Loucy (cell line): ENCODE data around the gene SLC22A31.

Experiments
- H2AFZ ChIP-seq: fragments of 200-600 bp; sonication (generic); 2 replicates; pipeline ENCODE4 v1.6.0; 2016; ENCODE audit warnings: antibody characterized with exemption, mild to moderate bottlenecking, low read length, moderate library complexity
- H3F3A ChIP-seq: fragments of 200-600 bp; 2 replicates; pipeline ENCODE4 v1.6.0; 2016; ENCODE audit warnings: antibody characterized with exemption, low read depth, mild to moderate bottlenecking
- H3K27me3 ChIP-seq: fragments of 200-600 bp; sonication (generic); 2 replicates; pipeline ENCODE4 v1.6.1; 2014; ENCODE audit warnings: low read length, mild to moderate bottlenecking; ENCODE audit not compliant: insufficient read depth, poor library complexity, severe bottlenecking
- H3K36me3 ChIP-seq: fragments of 200-600 bp; sonication (generic); 2 replicates; pipeline ENCODE4 v1.6.1; 2016; ENCODE audit warnings: low read length; ENCODE audit not compliant: insufficient read depth
- H3K4me1 ChIP-seq: fragments of 200-600 bp; sonication (generic); 2 replicates; pipeline ENCODE4 v1.5.1; 2014; ENCODE audit warnings: low read length, mild to moderate bottlenecking; ENCODE audit not compliant: insufficient read depth, poor library complexity, severe bottlenecking
- H3K4me2 ChIP-seq: fragments of 200-600 bp; sonication (generic); 2 replicates; pipeline ENCODE4 v1.6.0; 2014; ENCODE audit warnings: antibody characterized with exemption, low read length, low read depth, mild to moderate bottlenecking; ENCODE audit not compliant: poor library complexity, severe bottlenecking
- H3K4me3 ChIP-seq: fragments of 200-600 bp; sonication (generic); 2 replicates; pipeline ENCODE4 v1.5.1; 2014; ENCODE audit warnings: low read length, mild to moderate bottlenecking, mixed read lengths; ENCODE audit not compliant: poor library complexity, severe bottlenecking
- H3K79me2 ChIP-seq: fragments of 200-600 bp; sonication (generic); 2 replicates; pipeline ENCODE4 v1.6.1; 2014; ENCODE audit warnings: low read length; ENCODE audit not compliant: insufficient read depth
- H3K9ac ChIP-seq: fragments of 200-600 bp; sonication (generic); 2 replicates; pipeline ENCODE4 v1.6.0; 2014; ENCODE audit warnings: mild to moderate bottlenecking, low read depth, low read length, moderate library complexity; ENCODE audit not compliant: poor library complexity, severe bottlenecking
- H3K9me2 ChIP-seq: fragments of 200-600 bp; sonication (generic); replicated peaks from 2 replicates; pipeline ENCODE4 v1.6.1; 2016; ENCODE audit warnings: low read depth, low read length, mixed read lengths
- H3K9me3 ChIP-seq: fragments of 200-600 bp; sonication (generic); 2 replicates; pipeline ENCODE4 v1.6.1; 2014; ENCODE audit warnings: mild to moderate bottlenecking, antibody characterized with exemption, low read length, low read depth; ENCODE audit not compliant: insufficient read depth
- H4K20me1 ChIP-seq: fragments of 200-600 bp; sonication (generic); 2 replicates; pipeline ENCODE4 v1.6.0; 2014; ENCODE audit warnings: antibody characterized with exemption, low read length, mild to moderate bottlenecking; ENCODE audit not compliant: insufficient read depth, poor library complexity, severe bottlenecking
- EZH2phosphoT487 ChIP-seq: fragments of 200-600 bp; IDR thresholded peaks from 2 replicates; pipeline ENCODE4 v1.6.1; 2018; ENCODE audit warnings: antibody characterized with exemption, mild to moderate bottlenecking, moderate library complexity, borderline replicate concordance
- TF ChIP-seq, protein P1 (sequence below): fragments of 200-600 bp; sonication (generic); conservative IDR thresholded peaks from 2 replicates; pipeline ENCODE4 v1.5.1; 2014; ENCODE audit warnings: mild to moderate bottlenecking, antibody characterized with exemption, low read length

Gene SLC22A31

DNA sequence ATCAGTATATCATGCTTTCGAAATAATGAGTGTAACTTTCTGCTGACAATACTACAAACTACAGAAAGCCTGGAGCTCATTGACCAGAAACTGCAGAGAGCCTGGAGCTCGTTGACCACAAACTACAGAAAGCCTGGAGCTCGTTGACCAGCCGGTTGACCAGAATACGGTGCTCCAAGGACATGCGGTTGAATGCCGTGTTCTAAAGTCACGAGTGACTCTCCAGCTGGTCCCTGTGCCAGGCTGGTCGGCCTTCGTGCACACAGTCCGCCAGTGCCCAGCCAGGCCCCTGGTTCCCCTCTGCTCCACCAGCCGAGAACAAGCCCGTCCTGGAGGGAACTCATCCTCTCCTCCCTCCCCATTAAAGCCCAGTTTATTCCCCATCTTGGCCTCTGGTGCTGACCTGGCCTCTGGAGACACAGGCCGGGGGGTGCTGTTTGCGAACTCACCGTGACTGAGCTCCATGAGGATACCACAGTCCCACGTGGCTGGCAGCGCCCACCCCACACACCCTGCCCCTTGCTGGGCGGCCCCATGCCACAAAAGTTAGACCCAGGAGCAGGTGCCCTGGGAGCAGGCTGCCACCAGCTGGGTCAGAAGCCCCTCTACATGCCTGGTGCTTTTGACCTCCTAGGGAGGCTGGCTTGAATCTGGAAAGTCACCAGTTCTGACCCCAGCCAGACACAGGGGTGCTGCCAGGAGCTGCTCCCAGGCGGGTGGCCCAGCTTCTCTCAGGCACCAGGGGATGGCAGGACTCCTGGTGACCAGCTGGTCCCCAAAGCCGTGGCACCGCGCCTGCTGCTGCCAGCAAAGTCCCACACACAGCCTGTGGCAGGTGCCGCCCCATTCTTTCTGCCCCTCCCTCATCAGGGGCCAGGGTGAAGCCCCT, 44.2 kb downstream of the SLC22A31 start:
- H2AFZ ChIP-seq, result no peak overlapping the region
- H3K4me1 ChIP-seq, result no peaks in the 10 kb centered on the region
- H3K9me2 ChIP-seq, result no peaks in the 10 kb centered on the region
- no peaks in the 10 kb centered on the region for H3K79me2 ChIP-seq
- no peaks in the 10 kb centered on the region for H3K27me3 ChIP-seq
- H3K4me2 ChIP-seq, result no peak overlapping the region
- TF ChIP-seq, protein P1, sequence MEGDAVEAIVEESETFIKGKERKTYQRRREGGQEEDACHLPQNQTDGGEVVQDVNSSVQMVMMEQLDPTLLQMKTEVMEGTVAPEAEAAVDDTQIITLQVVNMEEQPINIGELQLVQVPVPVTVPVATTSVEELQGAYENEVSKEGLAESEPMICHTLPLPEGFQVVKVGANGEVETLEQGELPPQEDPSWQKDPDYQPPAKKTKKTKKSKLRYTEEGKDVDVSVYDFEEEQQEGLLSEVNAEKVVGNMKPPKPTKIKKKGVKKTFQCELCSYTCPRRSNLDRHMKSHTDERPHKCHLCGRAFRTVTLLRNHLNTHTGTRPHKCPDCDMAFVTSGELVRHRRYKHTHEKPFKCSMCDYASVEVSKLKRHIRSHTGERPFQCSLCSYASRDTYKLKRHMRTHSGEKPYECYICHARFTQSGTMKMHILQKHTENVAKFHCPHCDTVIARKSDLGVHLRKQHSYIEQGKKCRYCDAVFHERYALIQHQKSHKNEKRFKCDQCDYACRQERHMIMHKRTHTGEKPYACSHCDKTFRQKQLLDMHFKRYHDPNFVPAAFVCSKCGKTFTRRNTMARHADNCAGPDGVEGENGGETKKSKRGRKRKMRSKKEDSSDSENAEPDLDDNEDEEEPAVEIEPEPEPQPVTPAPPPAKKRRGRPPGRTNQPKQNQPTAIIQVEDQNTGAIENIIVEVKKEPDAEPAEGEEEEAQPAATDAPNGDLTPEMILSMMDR, result no peak
- no peak overlapping the region for H3K9ac ChIP-seq
- no peaks in the 10 kb centered on the region for H4K20me1 ChIP-seq
- peaks cover 3% of the 10 kb centered on the region; the same call in 1 of the 2 replicates for H3F3A ChIP-seq
- no peaks in the 10 kb centered on the region for H3K9me3 ChIP-seq
- no peaks in the 10 kb centered on the region for H3K36me3 ChIP-seq
- no peak overlapping the region for H3K4me3 ChIP-seq

DNA sequence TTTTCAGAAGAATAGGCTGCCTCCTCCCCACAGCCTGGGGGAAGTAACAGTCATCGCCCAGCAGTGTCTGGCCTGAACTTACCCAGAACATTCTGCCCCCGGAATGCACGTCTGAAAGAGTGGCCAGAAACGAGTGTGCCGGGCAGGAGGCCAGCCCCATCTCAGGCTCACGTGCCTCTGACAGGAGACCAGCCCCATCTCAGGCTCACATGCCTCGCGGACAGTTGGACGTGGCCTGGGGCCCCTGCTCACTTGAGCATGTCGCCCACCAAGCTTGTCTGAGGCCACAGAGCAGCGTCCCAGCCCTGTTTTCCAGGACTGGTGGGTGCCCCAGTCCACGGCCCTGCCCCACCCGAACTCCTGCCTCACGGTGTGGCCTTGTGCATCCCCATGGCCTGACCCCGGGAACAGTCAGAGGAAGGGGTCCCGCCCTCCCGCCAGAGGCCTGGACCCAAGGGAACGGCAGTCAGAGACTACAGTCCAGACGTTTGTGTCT, 45.1 kb downstream of the SLC22A31 start:
- Histone ChIP-seq H3K4me2 (no peak overlapping the region), H3K9me3 (no peaks in the 10 kb centered on the region), H3F3A (peaks cover 3% of the 10 kb centered on the region; the same call in 1 of the 2 replicates), H4K20me1 (no peaks in the 10 kb centered on the region), H3K4me3 (no peak overlapping the region), H3K36me3 (no peaks in the 10 kb centered on the region), H2AFZ (no peak overlapping the region), H3K79me2 (no peaks in the 10 kb centered on the region), H3K9me2 (no peaks in the 10 kb centered on the region), H3K27me3 (no peaks in the 10 kb centered on the region), H3K4me1 (no peaks in the 10 kb centered on the region), H3K9ac (no peak overlapping the region)
- TF ChIP-seq EZH2phosphoT487, result no peak
- TF ChIP-seq, protein P1, result no peak

DNA sequence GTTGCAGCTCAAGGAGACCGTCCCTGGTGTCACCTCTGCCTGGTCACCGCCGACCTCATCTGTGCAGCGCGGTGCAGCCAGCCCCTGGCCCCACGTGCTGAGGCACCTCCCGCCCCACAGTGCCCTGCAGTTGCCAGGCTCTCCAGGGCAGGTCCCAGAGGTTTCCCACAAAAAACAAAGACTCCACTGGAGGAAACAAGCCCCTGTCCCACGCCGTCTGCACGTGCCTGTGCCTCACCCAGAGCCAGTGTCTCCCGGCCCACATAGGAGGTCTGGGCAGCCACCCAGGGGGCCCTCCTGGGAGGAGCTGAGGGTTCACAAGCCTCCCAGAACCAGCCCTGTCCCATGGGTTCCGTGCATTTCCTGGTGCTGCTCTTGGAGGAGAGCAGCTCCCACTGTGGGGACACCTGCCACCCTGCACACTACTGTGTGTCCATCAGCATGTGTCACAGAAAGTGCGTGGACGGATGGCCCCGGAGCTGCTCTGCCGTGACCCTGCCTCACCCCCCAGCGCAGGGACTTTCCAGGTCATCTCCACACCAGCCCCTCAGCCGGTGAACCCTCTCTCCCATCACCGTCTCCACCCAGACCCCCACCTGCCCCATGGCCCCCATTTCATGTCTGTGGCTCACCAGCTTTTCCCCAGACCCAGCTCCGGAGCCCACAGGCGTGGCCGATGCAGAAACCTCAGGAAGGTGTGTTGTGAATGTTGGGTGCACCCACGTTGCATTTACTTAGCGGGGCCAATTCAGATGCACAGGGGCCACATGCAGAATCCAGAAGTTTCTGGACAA, 45.8 kb downstream of the SLC22A31 start:
- no peak overlapping the region for H3K4me2 ChIP-seq
- TF ChIP-seq EZH2phosphoT487, result no peak
- TF ChIP-seq, protein P1, result no peak
- no peaks in the 10 kb centered on the region for H3K4me1 ChIP-seq
- no peaks in the 10 kb centered on the region for H3K79me2 ChIP-seq
- no peaks in the 10 kb centered on the region for H4K20me1 ChIP-seq
- H2AFZ ChIP-seq, result no peak overlapping the region
- no peaks in the 10 kb centered on the region for H3K9me2 ChIP-seq
- peaks cover 3% of the 10 kb centered on the region; the same call in 1 of the 2 replicates for H3F3A ChIP-seq
- H3K36me3 ChIP-seq, result no peaks in the 10 kb centered on the region
- H3K9me3 ChIP-seq, result no peaks in the 10 kb centered on the region
- no peak overlapping the region for H3K4me3 ChIP-seq
- no peak overlapping the region for H3K9ac ChIP-seq
- no peaks in the 10 kb centered on the region for H3K27me3 ChIP-seq
